SK-N-SH (cell line): Measurements from ENCODE around the gene UAP1L1. TPM values are rescaled to one million over a fixed set of nuclear protein-coding genes. Genes with fewer than 3 reads are reported as not detected.

Experiments used
- CTCF ChIA-PET: fragments of 300-600, 350-600 bp; formaldehyde crosslinking; extraction: SDS; loops from one replicate; lab custom pipeline; 2021; lab: Yijun Ruan, JAX
- POLR2A ChIA-PET: fragments of 350-600 bp; sonication (Branson Sonifier 250); formaldehyde crosslinking; extraction: SDS; loops from one replicate; lab custom pipeline; 2020; ENCODE audit warnings: antibody characterized with exemption, inconsistent platforms; lab: Yijun Ruan, JAX
- DNase-seq: peaks from one replicate; pipeline ENCODE4 v3.0.0; 2012
- H2AFZ ChIP-seq: fragments of 200-600 bp; sonication (generic); 2 replicates; pipeline ENCODE4 v1.8.1; 2016; ENCODE audit warnings: antibody characterized with exemption, mild to moderate bottlenecking, low read depth
- H3F3A ChIP-seq: fragments of 200-600 bp; sonication (generic); replicated peaks from 2 replicates; pipeline ENCODE3; 2016; ENCODE audit warnings: antibody characterized with exemption, mild to moderate bottlenecking; ENCODE audit not compliant: insufficient read depth
- H3K27ac ChIP-seq, 2 experiments: fragments of 200-500 bp in 1 of 2; fragments of 200-600 bp in 1 of 2; sonication (Bioruptor generic) in 1 of 2; sonication (generic), shearing (Covaris generic) in 1 of 2; 2 replicates each; pipeline versions ENCODE4 v1.5.1 to v1.6.1; 2014 to 2016; ENCODE audit warnings: low read depth in 2 of 2, inconsistent platforms in 1 of 2, low read length in 1 of 2, mild to moderate bottlenecking in 1 of 2, mixed read lengths in 1 of 2
- H3K27me3 ChIP-seq: fragments of 200-600 bp; sonication (generic), shearing (Covaris generic); 2 replicates; pipeline ENCODE4 v1.6.1; 2016; ENCODE audit warnings: mixed run types; ENCODE audit not compliant: insufficient read depth
- H3K36me3 ChIP-seq, 2 experiments: fragments of 200-500 bp in 1 of 2; fragments of 200-600 bp in 1 of 2; sonication (Bioruptor generic) in 1 of 2; sonication (generic) in 1 of 2; replicated peaks in 1 of 2; 2 replicates each; pipeline versions ENCODE3 to v1.5.1; 2014 to 2016; ENCODE audit warnings: low read length in 1 of 2, mild to moderate bottlenecking in 1 of 2; ENCODE audit not compliant: insufficient read depth in 2 of 2, control insufficient read depth in 1 of 2
- H3K4me1 ChIP-seq, 2 experiments: fragments of 200-500 bp in 1 of 2; fragments of 200-600 bp in 1 of 2; sonication (Bioruptor generic) in 1 of 2; sonication (generic), shearing (Covaris generic) in 1 of 2; 2 replicates each; pipeline versions ENCODE4 v1.5.1 to v1.6.1; 2014 to 2016; ENCODE audit warnings: low read depth in 1 of 2, low read length in 1 of 2, mixed run types in 1 of 2; ENCODE audit not compliant: insufficient read depth in 2 of 2, control insufficient read depth in 1 of 2
- H3K4me2 ChIP-seq: fragments of 200-600 bp; sonication (generic), shearing (Covaris generic); 2 replicates; pipeline ENCODE4 v1.6.1; 2017; ENCODE audit warnings: mixed run types
- H3K4me3 ChIP-seq, 2 experiments: fragments of 200-500 bp in 1 of 2; fragments of 200-600 bp in 1 of 2; sonication (Bioruptor generic) in 1 of 2; sonication (generic), shearing (Covaris generic) in 1 of 2; 2 replicates each; pipeline versions ENCODE4 v1.5.1 to v1.8.1; 2014 to 2016; ENCODE audit warnings: low read depth in 2 of 2, inconsistent platforms in 1 of 2, low read length in 1 of 2, mild to moderate bottlenecking in 1 of 2, mixed read lengths in 1 of 2, moderate library complexity in 1 of 2
- H3K79me2 ChIP-seq: fragments of 200-600 bp; sonication (generic); 2 replicates; pipeline ENCODE4 v1.8.1; 2017; ENCODE audit warnings: mild to moderate bottlenecking; ENCODE audit not compliant: insufficient read depth
- H3K9ac ChIP-seq: fragments of 200-600 bp; sonication (generic); 2 replicates; pipeline ENCODE4 v1.6.1; 2017; ENCODE audit warnings: mixed run types
- H3K9me2 ChIP-seq: fragments of 200-600 bp; sonication (generic); 2 replicates; pipeline ENCODE4 v1.6.1; 2017; ENCODE audit warnings: mixed run types
- H3K9me3 ChIP-seq: fragments of 200-600 bp; sonication (generic); 2 replicates; pipeline ENCODE4 v1.6.1; 2017; ENCODE audit warnings: mixed run types, mild to moderate bottlenecking, moderate library complexity
- H4K20me1 ChIP-seq: fragments of 200-600 bp; sonication (generic); 2 replicates; pipeline ENCODE4 v1.6.1; 2017; ENCODE audit warnings: mild to moderate bottlenecking, mixed run types; ENCODE audit not compliant: insufficient read depth
- CHD2 ChIP-seq: fragments of 150-350 bp; IDR thresholded peaks from 2 replicates; pipeline ENCODE4 v1.6.1; 2018; ENCODE audit warnings: low read length; ENCODE audit not compliant: partially characterized antibody
- EP300 ChIP-seq, 2 experiments: IDR thresholded peaks; 2 replicates each; pipeline versions ENCODE4 v1.4.0 to v1.6.1; 2012; ENCODE audit warnings: borderline replicate concordance in 1 of 2, low read depth in 1 of 2, low read length in 1 of 2
- EZH2phosphoT487 ChIP-seq: fragments of 200-600 bp; sonication (generic); IDR thresholded peaks from 2 replicates; pipeline ENCODE4 v1.6.1; 2017; ENCODE audit warnings: low read depth, mixed run types, mild to moderate bottlenecking, antibody characterized with exemption, moderate library complexity, borderline replicate concordance
- FOSL2 ChIP-seq: IDR thresholded peaks from 2 replicates; pipeline ENCODE4 v1.4.0; 2012; ENCODE audit warnings: low read depth, mild to moderate bottlenecking, moderate library complexity, borderline replicate concordance
- FOXM1 ChIP-seq: IDR thresholded peaks from 2 replicates; pipeline ENCODE4 v1.4.0; 2012; ENCODE audit warnings: low read depth, mild to moderate bottlenecking
- NFIC ChIP-seq: IDR thresholded peaks from 2 replicates; pipeline ENCODE4 v1.4.0; 2012; ENCODE audit warnings: borderline replicate concordance
- NRF1 ChIP-seq: IDR thresholded peaks from 2 replicates; pipeline ENCODE4 v1.6.1; 2012; ENCODE audit warnings: low read depth, mild to moderate bottlenecking, low read length
- POLR2AphosphoS5 ChIP-seq: IDR thresholded peaks from 2 replicates; pipeline ENCODE4 v1.6.1; 2012; ENCODE audit warnings: low read depth, low read length
- RAD21 ChIP-seq: IDR thresholded peaks from 2 replicates; pipeline ENCODE4 v1.6.1; 2012; ENCODE audit warnings: mild to moderate bottlenecking, low read length
- RCOR1 ChIP-seq: fragments of 150-350 bp; IDR thresholded peaks from 2 replicates; pipeline ENCODE4 v1.6.1; 2017; ENCODE audit warnings: antibody characterized with exemption, low read length
- RXRA ChIP-seq: IDR thresholded peaks from 2 replicates; pipeline ENCODE4 v1.4.0; 2012; ENCODE audit warnings: low read depth, mild to moderate bottlenecking, borderline replicate concordance
- SIN3A ChIP-seq: IDR thresholded peaks from 2 replicates; pipeline ENCODE4 v1.6.1; 2012; ENCODE audit warnings: low read depth, mild to moderate bottlenecking, low read length, moderate library complexity, borderline replicate concordance
- TAF1 ChIP-seq: IDR thresholded peaks from 2 replicates; pipeline ENCODE4 v1.6.1; 2012; ENCODE audit warnings: low read depth, mild to moderate bottlenecking, low read length, moderate library complexity, borderline replicate concordance
- TCF12 ChIP-seq: IDR thresholded peaks from 2 replicates; pipeline ENCODE4 v1.4.0; 2012
- TEAD4 ChIP-seq: IDR thresholded peaks from 2 replicates; pipeline ENCODE4 v1.4.0; 2012; ENCODE audit warnings: mild to moderate bottlenecking, borderline replicate concordance; ENCODE audit not compliant: insufficient read depth
- YY1 ChIP-seq: IDR thresholded peaks from 2 replicates; pipeline ENCODE4 v1.4.0; 2012; ENCODE audit warnings: low read depth, mild to moderate bottlenecking
- WGBS: methylation state at CpG from one replicate; pipeline ENCODE4 v1.1.6; 2017; ENCODE audit warnings: low lambda C conversion rate; 5-methylcytosine and 5-hydroxymethylcytosine counted together
- polyA plus RNA-seq, 3 experiments: library from polyadenylated mRNA; depleted of rRNA; stranded (reverse); fragments of >200 nt; gene quantifications; 2 replicates each; pipeline ENCODE4 v1.2.3, GENCODE V29; 2012
- TF ChIP-seq, protein P1 (sequence below): IDR thresholded peaks from 2 replicates; pipeline ENCODE4; 2012
- TF ChIP-seq, protein P2 (sequence below): IDR thresholded peaks from 2 replicates; pipeline ENCODE4 v1.4.0; 2012; ENCODE audit warnings: low read depth, borderline replicate concordance
- TF ChIP-seq, protein P3 (sequence below): IDR thresholded peaks from 2 replicates; pipeline ENCODE4 v1.4.0; 2012; ENCODE audit warnings: low read depth, borderline replicate concordance

UAP1L1 gene
- polyA plus RNA-seq, 1 of the 3 experiments (the other 2 are of a cell fraction) = 5.6 TPM

DNA sequence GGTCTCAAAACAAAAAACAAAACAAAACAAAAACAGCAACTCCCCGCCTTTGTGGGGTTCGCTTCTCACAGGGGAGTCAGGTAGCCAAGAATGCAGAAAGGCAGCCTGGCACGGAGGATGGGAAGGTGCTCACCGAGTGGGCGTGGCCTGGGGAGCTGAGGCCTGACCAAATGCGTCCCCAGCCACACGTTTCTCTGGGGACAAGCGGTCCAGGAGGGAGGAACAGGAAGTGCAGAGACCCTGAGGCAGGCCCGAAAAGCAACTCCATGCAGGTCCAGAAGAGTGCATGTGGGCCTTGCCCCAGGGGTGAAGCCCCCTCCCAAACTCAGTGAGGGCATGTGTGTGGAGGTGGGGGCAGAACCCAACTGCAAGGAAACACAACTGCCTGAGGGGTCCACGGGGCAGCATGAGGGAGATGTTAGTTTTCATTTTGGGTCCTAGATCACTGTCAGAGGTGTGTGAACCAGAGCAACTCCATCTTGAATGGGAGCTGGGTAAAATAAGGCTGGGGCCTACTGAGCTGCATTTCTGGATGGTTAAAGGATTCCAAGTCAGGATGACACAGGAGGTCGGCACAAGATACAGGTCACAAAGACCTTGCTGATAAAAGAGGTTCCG lies 2.6 kb upstream of the UAP1L1 start:
- H3K27me3 ChIP-seq = no peaks in the 10 kb centered on the region
- peaks cover 13% of the 10 kb centered on the region for H3F3A ChIP-seq
- no peak overlapping the region for H2AFZ ChIP-seq
- ChIA-PET CTCF (interaction anchor here (3.5 kb wide), 1 partner anchor 19 kb away, joined by 10 read pairs; no protein-coding TSS in a partner anchor), POLR2A (no interaction called here)
- peaks cover under 1 to 3% of the 10 kb centered on the region in 2 experiments for H3K36me3 ChIP-seq
- no peaks in the 10 kb centered on the region for H3K9me3 ChIP-seq
- no peaks in the 10 kb centered on the region for H3K9me2 ChIP-seq
- no peak overlapping the region for H3K4me2 ChIP-seq
- peaks cover 0 to 21% of the 10 kb centered on the region in 2 experiments; a peak in 1 of 4 replicates for H3K4me1 ChIP-seq
- no peak for TF ChIP-seq TCF12
- TF ChIP-seq, protein P1, sequence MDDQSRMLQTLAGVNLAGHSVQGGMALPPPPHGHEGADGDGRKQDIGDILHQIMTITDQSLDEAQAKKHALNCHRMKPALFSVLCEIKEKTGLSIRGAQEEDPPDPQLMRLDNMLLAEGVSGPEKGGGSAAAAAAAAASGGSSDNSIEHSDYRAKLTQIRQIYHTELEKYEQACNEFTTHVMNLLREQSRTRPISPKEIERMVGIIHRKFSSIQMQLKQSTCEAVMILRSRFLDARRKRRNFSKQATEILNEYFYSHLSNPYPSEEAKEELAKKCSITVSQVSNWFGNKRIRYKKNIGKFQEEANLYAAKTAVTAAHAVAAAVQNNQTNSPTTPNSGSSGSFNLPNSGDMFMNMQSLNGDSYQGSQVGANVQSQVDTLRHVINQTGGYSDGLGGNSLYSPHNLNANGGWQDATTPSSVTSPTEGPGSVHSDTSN = no peak
- TF ChIP-seq TAF1 = no peak
- TF ChIP-seq POLR2AphosphoS5 = no peak
- TF ChIP-seq SIN3A = no peak
- TF ChIP-seq RXRA = no peak
- no peak for TF ChIP-seq CHD2
- no peak for TF ChIP-seq NFIC
- TF ChIP-seq YY1 = no peak
- TF ChIP-seq FOSL2 = no peak
- no peak for TF ChIP-seq EP300 (IDR thresholded peaks at IDR 0.05; ENCODE audit: borderline replicate concordance in 1 of 2, low read depth in 1 of 2, low read length in 1 of 2)
- TF ChIP-seq FOXM1 = no peak
- TF ChIP-seq TEAD4 = no peak
- no peak for TF ChIP-seq RAD21
- TF ChIP-seq, protein P2, sequence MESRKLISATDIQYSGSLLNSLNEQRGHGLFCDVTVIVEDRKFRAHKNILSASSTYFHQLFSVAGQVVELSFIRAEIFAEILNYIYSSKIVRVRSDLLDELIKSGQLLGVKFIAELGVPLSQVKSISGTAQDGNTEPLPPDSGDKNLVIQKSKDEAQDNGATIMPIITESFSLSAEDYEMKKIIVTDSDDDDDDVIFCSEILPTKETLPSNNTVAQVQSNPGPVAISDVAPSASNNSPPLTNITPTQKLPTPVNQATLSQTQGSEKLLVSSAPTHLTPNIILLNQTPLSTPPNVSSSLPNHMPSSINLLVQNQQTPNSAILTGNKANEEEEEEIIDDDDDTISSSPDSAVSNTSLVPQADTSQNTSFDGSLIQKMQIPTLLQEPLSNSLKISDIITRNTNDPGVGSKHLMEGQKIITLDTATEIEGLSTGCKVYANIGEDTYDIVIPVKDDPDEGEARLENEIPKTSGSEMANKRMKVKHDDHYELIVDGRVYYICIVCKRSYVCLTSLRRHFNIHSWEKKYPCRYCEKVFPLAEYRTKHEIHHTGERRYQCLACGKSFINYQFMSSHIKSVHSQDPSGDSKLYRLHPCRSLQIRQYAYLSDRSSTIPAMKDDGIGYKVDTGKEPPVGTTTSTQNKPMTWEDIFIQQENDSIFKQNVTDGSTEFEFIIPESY = no peak
- TF ChIP-seq, protein P3, sequence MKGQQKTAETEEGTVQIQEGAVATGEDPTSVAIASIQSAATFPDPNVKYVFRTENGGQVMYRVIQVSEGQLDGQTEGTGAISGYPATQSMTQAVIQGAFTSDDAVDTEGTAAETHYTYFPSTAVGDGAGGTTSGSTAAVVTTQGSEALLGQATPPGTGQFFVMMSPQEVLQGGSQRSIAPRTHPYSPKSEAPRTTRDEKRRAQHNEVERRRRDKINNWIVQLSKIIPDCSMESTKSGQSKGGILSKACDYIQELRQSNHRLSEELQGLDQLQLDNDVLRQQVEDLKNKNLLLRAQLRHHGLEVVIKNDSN = no peak
- no peak for TF ChIP-seq EZH2phosphoT487
- no peak for TF ChIP-seq NRF1
- no peak for TF ChIP-seq RCOR1
- 91% methylated on average over 12 of the region's 12 CpGs for WGBS
- H3K79me2 ChIP-seq = no peaks in the 10 kb centered on the region
- H3K9ac ChIP-seq = no peak overlapping the region
- no peaks in the 10 kb centered on the region for H4K20me1 ChIP-seq
- no peak overlapping the region for H3K4me3 ChIP-seq
- DNase-seq = no peak
- H3K27ac ChIP-seq = no peak overlapping the region
